Stimulated activated CD4-positive, alpha-beta T cell treated with anti-CD3 and anti-CD28 coated beads, Interleukin-15, amount 100 ng/mL, for 48 hours (primary cell): ENCODE data around the gene ETDB.
A peak's percentile ranks its signal among the peaks of the same experiment; 100 is the strongest.
"Not testable (repeated sequence)": the region's sequence is repeated elsewhere in the genome, so short reads cannot be mapped to it uniquely, and the experiment has no call there.

Experiments used
- DNase-seq, 2 donors: peaks; one replicate each; pipeline ENCODE4 v3.0.0-alpha.2; 2020; ENCODE audit warnings: low read depth in 2 of 2

The ETDB gene

DNA sequence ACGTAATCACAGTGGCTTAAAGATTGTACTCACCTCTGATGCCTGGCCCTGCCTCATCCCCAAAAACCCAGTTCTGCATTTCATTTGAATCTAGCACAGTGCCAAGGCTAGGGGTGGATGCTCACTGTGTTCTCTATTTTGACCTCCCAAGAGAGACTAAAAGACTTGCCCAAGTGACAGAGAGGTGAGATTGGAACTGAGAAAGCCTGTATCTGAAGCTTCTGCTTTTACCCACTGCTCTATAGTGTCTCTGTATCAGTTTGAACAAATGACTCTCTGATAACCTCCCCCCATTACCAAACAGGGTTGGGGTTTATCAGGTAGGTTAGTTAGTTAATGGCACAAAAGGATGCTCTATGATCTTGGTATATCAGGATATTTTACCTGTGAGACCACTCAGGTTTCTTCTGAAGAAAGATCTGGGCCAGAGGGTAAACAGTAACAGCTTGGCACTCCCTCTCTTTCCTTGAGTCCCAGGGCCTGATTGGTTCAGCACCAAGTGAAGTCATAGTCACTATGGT is at the start of gene ETDB:
TSS of gene ETDB (minus strand) at position 471 of the 521 bp plus-strand sequence. CDS start 1,265 bp downstream, outside the sequence.
- DNase-seq = not testable (repeated sequence)

DNA sequence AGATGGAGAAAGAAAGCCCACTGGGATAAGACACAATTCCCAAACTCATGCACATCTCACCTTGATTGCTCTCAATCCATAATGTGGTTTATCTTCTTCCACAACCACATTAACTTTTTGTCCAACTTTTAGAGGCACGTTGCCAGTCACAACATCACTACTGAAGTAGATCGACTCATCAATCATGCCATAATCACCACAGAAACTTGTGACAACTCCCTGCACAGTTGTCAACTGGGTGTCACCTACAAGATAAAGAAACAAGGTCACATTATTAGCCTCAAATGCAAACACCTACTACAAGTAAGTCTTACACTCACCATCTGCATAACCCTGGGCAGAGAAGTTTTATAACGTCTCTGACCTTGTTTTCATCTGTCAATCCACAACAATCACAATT is 49.2 kb upstream of the ETDB start:
- not testable (repeated sequence) for DNase-seq

DNA sequence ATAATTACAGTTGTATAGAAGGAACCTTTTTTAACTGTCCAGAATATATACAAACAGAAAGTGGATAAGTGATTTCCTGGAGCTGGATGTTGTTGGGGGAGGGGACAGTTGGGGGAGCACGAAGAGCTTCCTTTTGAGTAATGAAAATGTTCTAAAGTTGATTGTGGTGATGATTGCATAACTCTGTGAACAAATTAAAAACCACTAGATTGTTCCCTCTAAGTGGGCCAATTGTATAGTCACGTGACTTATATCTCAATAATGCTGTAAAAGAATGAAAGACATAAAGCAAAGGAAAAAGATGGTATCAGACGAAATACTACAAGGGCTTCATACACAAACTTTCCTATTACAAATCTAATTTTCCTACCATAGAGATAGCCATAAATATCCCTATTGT is 48.2 kb upstream of the ETDB start:
- no peak for DNase-seq

DNA sequence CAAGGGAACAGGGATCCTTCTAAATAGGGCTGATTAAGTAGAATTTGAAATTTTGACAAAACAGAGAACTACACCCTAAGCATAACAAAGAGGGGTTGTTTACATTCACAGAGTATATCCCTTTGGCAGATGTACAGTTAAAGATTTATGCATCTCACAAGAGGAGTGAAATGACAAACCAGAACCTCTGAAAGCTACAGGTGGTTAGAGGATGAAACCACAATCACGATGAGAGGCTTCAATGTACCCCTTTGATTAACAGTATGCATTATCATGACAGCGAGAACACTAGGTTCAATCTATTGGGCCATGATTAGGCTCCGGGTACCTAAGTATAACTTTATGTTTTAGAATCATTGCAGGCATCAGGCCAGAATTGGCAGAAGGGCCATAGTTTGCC is 34.4 kb upstream of the ETDB start:
- not testable (repeated sequence) for DNase-seq

DNA sequence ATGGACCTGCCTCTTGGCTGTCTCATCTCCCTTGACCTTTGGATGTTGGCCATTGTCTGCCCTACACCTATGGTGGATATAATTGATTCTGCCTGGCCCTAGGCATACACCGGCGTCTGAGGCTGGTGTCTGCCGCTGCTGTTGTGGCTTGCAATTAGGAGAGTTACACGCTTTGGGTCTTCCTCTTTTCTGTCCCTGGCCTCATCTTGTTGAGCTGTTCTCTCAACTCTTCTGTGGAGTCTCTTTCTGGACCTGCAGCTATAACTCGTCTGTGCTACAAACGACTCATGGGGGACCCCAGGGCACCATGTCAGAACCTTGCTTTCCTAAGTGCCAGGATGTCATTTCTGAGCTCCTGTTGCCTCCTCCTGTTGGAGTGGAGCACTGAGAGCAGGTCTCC is 5.8 kb upstream of the ETDB start:
- DNase-seq = not testable (repeated sequence)

DNA sequence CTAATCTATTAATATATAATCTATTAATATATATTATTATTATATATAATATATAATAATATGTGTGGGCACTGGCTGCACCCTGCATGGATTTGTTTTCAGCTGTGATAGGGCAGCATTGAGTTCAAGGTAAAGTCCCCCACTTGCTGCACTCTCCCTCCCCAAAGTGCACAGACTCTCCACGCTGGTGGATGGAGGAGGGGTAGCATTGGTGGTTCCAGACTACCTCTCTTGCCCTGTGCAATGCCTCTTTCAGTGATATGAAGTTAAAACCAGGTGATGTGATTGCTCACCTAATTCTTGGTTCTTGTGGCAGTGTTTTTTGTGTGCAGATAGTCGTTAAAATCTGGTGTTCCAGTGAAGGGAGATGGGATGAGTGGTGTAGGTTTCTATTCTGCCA is 4.3 kb downstream of the ETDB start:
- not testable (repeated sequence) for DNase-seq

DNA sequence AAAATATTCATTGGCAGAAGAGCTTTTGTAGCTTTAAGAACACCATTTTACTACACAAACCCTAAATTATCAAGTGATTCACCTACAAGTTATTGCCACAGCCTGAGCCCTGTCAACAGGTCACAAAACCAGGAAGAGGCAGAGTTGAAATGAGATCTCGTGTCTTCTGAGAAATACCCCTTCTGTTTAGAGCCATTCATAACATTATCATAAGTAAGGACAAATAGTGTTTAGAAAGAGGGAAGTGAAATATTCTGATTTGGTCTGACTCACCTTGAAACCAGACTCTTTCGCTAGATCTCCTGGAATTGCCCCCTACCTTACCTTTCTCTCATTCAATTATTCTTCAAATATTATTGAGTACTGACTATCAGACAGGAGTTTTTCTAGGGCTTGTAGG is 5.9 kb downstream of the ETDB start:
- no peak for DNase-seq

DNA sequence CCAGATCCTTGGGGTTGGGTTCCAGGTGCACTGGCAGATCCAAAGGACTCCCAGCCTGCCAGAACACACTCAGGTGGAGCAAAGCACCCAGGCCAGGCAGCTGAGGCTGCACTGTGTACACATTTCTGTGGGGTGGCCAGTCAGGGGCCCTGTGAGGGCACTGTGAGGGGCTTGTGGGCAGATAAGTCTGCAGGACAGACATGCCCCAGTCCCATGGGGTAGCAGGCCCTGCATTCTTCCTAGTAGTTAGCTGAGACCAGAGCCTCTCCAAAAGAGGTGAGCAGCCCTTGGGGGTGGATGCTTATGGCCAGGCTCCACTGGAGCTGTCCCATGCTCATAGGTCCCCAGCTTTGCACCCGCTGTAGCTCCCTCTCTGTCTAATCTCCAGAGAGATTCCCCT is 7.6 kb downstream of the ETDB start:
- no peak for DNase-seq

DNA sequence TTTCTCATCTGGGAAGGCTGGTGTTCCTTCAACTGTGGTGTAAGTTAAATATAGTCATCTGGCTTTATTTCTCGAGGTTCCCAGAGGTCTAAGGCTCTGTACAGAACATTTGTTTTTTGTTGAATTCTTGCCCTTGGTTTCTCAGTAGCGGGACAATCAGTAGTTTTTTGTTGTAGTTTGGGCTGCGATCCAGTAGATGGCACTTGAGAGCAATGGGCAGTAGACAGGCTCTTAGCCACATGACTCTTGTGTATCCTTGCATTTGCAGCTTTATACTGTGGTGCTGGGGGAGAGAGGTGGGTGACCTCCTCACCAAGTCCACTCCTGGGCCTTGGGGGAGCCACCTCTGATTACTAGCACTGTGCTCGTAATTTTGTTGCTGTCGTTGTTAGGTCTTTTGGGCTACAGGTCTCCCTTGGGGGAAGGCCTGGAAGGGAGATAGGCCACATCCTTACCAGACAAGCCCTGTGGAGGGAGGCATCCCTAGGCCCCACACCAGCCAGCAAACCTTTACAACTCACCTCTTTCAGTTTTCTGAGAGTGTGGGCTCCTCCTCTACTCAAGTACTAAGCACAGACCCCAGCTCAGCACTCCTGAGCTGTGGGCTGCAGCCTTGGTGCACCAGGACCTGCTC is 8.1 kb downstream of the ETDB start:
- no peak for DNase-seq

DNA sequence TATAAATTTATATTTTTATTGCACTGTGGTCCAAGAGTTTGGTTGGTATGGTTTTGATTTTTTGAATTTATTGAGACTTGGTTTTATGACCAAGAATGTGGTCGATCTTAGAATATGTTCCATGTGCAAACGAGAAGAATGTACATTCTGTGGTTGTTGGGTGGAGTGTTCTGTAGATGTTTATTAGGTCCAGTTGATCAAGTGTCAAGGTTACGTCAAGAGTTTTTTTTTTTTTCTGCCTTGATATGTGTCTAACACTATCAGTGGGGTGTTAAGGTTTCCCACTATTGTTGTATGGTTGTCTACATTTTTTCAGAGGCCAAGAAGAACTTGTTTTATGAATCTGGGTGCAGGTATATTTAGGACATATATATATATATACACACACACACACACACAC is 10.8 kb downstream of the ETDB start:
- no peak for DNase-seq

DNA sequence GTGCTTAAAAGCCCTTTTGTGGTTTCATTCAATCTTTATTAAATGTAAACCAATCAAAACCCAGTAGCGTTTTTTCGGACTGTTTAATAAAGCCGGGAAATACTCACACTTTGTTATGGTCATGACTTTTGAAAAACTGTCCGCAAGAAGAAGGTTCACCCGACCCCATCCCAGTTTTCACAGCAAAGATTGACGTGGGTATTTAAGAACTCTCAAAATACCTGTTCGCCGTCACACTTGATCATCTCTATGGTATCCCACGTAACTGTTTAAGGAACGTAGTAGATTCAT is 20.9 kb downstream of the ETDB start:
- no peak for DNase-seq

DNA sequence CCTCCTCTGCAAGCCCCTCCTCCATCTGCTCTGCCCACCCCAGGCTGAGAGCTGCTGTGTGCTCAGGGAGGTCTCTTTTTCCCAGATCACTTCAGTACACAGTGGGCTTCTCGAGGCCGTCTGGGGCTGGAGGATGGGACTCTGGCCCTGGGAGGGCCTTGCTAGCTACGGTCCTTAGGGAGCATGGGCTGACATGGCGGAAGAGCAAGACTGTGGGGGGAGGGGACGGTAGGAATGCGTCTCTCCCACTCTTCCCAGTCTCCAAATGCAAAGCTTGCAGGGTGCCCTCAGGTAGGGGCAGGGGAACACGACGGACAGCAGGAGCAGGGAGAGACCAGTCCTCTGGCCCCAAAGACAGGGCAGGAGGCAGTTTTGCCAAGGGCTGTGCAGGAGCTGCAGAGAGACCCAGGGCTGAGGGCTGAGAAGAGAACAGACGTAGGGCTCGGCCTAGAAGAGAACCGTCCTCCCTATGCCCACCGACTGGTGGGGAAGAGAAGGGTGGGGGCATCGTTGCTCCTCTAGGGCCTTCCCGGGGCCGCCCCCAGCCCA is 23.1 kb downstream of the ETDB start:
- DNase-seq = not testable (repeated sequence)

DNA sequence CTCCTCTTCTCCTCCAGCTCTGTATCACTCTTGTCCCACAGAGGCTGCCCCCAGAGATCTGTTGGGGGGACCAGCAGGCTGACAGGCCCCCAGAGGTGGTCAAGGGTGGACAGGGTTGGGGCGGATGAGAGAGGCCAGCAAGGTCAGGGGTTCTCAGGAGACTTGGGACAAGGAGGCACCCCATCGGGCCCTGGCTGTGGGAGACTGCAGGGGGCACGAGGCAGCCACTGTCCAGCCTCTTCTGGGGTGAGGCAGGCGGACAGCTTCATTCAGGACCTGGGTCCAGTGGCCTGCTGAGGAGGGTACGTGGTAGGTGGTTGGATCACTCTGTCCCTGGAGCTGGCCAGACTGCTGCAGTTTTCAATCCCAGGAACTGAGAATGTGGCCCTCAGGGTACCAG is 24.6 kb downstream of the ETDB start:
- DNase-seq = no peak

DNA sequence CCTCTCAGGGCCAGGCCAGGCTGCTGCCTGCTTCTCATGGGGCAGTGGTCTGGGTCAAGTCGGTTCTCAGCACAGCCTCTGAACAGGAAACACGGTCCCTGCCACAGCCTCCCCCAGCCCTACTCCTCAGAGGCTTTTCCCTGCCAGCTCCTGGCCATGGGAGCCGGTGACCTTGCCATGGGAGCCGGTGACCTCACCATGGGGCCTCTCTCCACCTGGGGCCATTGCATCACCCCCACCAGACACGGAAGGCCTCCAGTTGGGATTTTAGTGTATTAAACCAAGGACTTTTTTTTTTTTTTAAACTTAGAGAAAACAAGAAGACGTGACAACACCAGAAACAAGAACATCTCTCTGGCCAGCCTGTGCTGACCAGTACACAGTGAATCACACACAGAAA is 25.6 kb downstream of the ETDB start:
- DNase-seq = no peak

DNA sequence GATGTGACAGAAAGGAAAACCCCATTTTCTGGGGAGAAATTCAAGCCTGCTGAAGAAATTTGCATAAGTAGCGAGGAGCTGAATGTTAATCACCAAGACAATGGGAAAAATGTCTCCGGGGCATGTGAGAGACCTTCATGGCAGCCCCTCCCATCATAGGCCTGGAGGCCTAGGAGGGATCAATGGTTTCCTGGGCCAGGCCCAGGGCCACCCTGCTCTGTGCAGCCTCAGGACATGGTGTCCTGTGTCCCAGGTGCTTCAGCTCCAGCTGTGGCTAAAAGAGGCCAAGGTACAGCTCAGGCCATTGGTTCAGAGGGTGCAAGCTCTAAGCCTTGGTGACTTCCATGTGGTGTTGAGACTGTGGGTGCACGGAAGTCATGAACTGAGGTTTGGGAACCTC is 31.2 kb downstream of the ETDB start:
- no peak for DNase-seq

DNA sequence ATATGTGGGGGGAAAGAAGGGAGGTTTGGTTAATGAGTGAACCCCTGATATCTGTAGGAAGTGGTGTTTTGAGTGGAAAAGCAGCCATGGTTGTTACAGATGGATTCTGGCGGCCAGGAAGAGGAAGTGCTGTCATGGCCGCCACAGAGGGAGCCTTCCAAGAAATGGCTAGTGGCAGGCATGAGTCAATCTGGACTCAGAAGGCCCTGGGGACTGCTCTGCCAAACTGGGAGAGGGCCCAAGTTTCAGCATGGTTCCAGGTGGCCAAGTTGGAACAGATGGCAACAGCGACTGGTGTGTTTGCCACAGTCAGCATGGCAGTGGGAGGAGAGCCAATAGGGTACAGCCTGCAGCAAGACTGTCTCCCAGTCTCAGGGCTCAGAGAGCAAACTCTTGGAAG is 32.5 kb downstream of the ETDB start:
- no peak for DNase-seq

DNA sequence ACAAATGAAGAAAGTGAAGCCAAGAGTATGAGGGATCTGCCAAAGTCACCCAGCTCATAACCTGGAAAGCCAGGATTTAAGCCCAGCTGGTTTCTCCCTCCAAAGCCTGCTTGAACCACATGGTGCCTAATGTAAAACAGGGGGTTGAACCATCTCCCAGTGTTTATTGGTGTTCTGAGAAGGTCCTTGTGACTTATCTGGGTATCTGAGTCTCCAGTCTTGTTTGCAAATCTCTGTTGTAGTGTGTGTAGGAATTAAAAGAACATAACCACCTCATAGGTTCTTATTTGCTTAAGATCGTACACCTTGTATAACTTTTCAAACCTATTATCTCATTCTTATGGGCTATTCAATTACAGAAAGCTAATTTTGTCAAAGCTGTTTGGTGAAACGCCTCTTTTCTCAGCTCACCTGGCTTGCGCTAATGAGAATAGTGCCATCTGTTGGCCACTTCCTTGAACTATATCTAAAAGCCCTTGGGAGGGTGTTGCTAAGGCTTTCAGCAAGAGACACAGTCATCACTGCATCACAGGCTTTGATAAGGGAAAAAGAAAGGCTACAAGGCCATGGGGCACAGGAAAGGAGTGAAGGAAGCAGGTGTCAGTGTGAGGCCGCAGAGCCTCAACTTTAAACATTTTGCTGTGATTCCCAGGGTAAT is 34.0 kb downstream of the ETDB start:
- peak in 1 of 2 donors; percentile 32 for DNase-seq

DNA sequence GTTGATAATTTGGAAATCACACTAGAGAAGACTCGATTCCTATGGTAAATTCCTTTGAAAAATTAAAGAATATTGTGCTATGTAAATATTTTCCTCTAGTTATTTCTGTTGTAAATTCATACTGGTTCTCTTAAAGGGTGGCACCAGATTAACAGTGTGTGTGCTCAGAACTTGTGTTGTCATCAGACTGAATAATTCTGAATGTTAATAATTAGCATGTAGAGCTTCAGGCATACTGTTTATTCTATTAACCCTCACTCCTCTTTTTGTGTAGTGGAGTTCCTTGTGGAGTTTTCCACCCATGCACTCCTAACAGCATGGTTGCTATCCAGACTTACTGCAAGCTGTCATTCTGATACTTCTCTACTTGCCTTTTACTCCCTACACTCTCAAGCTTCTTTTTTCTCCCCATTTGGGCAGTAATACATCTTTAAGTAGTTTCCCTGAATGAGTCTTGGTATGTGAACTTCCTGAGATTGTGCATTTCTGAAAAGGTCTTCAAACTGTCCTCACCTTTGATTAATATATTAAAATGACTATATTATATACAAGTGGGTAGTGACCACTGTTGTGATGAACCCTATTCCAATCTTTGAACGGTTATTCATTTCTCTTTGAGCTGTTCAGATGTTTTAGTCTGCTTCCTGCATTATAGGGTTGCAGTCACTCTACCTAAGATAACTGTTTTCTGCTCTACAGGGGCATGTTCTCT is 38.5 kb downstream of the ETDB start:
- DNase-seq = no peak
